Islet precursor cell (in vitro differentiated cells): ENCODE results near the gene DNAH3.
"Not testable (repeated sequence)": the region's sequence is repeated elsewhere in the genome, so short reads cannot be mapped to it uniquely, and the experiment has no call there.

Experiments used
- DNase-seq: peaks from one replicate; pipeline ENCODE4 v3.0.0-alpha.2; 2018

DNAH3 gene

DNA sequence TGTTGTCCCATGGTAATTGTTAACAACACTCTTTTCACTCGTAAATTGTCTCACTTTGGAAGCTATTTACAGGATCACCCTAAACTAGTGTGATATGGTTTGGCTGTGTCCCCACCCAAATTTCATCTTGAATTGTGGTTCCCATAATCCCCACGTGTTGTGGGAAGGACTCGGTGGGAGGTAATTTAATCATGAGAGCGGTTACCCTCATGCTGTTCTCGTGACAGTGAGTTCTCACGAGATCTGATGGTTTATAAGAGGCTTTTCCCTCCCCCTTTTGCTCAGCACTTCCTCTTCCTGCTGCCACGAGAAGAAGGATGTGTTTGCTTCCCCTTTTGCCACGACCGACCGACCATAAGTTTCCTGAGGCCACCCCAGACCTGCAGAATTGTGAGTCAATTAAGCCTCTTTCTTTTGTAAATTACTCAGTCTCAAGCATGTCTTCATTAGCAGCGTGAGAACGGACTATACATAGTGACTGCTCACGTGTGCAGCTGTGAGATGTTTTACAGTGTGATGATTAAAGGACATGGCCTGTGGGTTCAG is 34.4 kb downstream of the DNAH3 start:
- no peak for DNase-seq

- DNase-seq: not testable (repeated sequence)
These were observed 35.1 kb downstream of the DNAH3 start for GRCh38 chr16:21115551-21115950.

GRCh38 chr16:21103941-21104860 is 46.4 kb downstream of the DNAH3 start:
- DNase-seq: no peak

- peak; percentile 59 for DNase-seq
These were observed 48.8 kb downstream of the DNAH3 start for GRCh38 chr16:21101631-21102420.

DNA sequence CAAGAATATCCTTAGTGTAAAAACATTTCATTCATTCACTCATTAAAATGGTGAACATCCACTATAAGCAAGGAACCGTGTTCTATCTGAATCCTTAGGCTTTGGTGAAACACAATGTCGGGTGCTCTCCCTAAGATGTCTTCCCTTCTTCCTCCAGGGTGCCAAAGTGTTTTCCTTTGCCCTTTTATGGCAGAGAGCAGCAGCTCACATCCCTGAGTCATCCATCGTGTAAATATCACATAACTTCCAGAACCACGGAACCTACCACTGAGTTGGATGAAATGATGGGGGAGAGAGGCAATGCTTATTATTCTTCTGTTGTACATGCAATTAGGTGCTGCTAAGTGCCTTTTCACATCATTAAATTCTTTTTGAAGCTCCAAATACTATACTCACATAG is 50.2 kb downstream of the DNAH3 start:
- DNase-seq: no peak

DNA sequence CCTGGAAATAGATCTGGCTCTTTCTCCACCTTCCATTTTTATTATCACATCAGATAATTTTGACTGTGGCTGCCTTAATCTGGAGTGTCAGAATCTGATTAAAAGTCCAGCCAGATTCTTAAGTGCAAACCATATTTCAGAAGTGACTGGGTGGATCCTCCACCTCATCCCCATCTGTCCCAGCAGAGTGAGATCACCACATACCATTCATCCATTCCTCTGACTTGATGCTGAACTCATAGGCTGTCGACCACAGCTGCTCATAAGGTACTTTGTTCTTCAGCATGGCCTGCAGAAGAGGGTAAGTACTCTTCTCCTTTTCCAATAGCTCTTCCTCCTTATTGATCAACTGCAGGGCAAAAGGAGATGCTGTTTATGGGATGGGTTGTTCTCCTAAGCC is 53.5 kb downstream of the DNAH3 start:
- DNase-seq: peak; percentile 42

DNA sequence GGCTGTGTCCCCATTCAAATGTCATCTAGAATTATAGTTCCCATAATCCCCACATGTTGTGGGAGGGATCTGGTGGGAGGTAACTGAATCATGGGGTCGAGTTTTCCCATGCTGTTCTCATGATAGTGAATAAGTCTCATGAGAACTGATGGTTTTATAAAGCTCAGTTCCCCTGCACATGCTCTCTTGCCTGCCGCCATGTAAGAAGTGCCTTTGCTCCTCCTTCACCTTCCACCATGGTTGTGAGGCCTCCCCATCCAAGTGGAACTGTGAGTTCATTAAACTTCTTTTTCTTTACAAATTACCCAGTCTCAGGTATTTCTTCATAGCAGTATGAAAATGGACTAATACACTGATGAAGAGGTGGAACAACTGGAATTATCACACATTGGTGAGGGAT is 55.9 kb downstream of the DNAH3 start:
- peak; percentile 7 for DNase-seq

DNA sequence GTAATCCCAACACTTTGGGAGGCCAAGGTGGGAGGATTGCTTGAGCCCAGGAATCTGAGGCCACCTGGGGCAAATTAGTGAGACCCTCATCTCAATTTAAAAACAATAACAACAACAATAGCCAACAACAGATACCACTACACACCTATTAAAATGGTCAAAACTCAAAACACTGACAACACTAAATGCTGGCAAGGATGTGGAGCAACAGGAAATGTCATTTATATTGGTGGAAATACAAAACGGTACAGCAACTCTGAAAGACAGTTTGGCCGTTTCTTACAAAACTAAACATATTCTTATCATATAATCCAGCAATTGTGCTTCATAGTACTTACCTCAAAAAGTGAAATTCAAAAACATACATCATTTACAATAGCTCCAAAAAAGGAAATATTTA is 57.7 kb downstream of the DNAH3 start:
- no peak for DNase-seq

DNA sequence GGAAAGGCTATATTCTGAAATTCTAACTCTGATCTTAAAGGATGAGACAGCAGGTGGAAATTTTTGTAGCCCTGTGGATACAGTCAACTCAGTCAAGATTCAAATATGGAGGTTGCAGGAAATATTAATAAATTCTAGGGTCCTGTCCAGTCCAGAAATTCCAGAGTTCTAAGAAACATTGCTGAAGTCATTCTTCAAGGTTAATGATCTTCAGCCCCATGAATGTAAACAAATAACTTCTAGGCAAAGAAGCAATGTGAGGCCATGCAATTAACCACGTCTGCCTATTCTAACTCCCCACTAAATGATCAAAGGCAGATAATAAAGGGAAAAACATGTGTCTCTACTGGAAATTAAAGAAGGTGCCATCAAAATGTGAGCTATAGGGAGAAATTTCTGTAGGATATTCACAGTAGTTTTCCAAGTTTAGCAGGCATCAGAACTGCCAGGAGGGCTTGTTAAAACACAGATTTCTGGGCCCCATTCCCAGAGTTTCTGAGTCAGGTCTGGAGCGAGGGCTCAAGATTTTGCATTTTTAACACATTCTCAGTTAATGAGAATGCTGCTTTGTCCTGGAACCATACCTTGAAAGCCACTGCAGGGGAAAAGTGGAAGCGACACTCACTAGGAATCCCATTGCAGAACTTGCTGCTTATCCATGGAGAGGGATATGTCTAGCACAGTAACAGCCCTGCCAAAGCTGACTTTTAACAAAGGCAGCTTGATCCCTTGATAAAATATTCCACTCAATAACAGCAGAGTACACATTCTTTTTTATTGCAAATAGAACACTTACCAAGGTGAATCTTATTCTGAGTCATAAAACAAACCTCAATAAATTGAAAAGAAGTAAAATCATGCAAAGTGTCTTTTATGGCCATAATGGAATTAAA is 61.8 kb downstream of the DNAH3 start:
- peak; percentile 43 for DNase-seq

GRCh38 chr16:21088143-21088542 is 62.5 kb downstream of the DNAH3 start:
- DNase-seq: no peak

DNA sequence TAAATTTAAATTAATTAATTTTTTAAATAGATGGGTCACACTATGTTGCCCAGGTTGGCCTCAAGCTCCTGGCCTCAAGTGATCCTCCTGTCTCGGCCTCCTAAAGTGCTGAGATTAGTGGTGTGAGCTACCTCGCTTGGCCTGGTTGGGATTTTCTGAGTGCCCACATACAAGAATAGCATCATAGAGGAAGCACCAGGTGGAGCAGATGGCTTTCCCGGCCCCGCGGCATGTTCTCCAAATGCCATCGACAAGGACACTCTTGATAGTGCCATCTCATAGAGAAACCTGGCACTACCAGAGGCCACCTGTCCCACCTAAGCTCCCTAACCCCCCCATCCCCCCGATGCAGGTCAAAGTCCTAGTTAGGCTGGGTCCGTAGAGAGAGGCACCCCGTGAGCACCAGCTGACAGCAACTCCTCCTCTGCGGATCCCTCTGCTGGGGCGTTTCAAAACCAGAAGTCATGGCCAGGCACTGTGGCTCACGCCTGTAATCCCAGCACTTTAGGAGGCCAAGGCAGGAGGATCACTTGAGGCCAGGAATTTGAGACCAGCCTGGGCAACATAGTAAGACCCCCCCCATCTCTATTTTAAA is 65.9 kb downstream of the DNAH3 start:
- DNase-seq: peak; percentile 41

GRCh38 chr16:21083729-21084268 is 66.8 kb downstream of the DNAH3 start:
- DNase-seq: peak; percentile 78

DNA sequence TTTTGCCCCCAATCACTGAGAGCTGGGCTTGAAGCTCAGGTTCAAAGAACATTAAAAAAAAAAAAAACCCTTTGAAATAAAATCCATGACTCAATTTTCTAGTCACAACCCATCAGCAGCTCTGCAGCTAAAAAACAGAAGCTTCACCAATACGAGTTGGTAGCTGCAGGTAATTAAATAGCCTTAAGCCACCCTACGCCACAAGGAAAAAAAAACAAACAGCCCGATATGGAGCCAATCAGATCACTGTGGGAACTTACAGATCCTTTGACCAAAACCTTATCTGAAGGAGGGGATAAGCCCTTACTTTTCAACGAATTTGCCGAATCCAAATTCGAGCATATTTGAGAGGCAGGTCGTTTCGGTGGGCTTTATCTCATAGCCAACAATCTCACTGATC is 69.3 kb downstream of the DNAH3 start:
- DNase-seq: peak; percentile 14

- peak; percentile 8 for DNase-seq
These were observed 72.1 kb downstream of the DNAH3 start for GRCh38 chr16:21078563-21078962.

GRCh38 chr16:21076186-21076883 is 74.3 kb downstream of the DNAH3 start:
- no peak for DNase-seq

DNA sequence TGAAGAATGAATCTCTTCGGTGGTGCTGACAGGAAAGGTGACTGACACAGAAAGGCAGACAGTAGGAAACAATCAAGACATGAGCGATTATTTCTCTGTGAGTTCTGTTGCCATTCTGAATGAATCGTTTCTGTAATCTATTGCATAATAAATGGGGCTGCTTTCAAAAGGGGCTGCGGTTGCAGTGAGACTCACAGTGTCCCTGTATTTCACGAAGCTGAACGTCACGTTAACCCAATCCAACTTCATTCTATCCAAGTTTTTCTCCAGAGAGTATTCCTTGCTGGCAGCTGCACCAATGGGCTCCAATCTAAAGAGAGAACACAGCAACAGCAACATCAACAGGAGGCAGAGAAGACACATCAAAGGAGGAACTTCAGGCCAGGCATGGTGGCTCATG is 75.4 kb downstream of the DNAH3 start:
- DNase-seq: peak; percentile 12

DNA sequence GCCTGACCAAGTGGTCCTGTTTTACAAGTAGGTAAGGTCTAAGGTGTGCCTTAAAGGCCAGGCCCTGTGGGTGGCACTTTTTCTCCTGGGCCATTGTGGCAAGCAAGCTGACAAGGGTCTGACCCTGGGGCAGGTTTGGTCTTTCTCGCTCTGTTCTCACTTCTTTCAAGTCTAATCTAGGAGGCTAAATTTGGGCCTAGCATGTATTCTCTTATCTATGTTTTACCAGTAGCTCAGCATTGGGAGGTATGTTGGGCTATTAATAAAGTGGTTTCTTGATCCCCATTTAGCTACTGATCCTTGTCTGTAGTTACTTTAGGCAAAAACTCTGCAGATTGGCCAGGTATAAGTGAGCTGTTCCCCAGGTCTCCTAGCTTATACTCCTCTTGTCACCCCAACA is 77.7 kb downstream of the DNAH3 start:
- no peak for DNase-seq

- DNase-seq: no peak
These were observed 78.9 kb downstream of the DNAH3 start for GRCh38 chr16:21071741-21072140.

DNA sequence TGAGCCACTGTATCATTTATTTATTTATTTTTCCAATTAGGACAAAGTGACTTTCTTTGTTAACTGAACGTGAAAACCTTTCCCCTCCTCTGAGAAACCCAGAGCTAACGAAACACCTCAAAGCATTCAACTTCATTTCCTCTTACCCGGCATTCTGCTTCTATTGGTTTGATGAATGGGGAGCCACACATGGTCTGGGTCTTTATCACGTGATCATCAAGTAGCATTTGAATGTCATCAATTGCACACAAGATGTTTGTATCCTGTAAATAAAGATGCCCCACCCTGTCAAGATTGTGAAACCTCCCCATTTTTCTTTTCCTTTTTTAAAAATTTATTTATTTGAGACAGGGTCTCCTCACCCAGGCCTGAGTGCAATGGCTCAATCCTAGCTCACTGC is 80.1 kb downstream of the DNAH3 start:
- DNase-seq: no peak

DNA sequence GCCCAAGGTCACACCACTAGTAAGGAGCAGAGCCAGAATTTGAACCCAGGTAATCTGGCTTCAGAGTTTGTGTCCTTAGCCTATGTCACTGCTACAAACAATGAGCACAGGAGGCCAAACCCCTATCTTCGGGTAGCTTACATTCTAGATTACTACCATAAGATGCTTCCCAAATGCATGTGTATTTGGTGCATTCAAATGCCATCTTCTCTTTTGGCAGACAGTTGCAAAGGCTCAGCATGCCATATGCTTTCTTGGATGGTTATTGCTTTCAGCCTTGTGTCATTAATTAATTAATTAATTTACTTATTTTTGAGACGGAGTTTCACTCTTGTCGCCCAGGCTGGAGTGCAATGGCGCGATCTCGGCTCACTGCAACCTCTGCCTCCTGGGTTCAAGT is 80.7 kb downstream of the DNAH3 start:
- DNase-seq: no peak

DNA sequence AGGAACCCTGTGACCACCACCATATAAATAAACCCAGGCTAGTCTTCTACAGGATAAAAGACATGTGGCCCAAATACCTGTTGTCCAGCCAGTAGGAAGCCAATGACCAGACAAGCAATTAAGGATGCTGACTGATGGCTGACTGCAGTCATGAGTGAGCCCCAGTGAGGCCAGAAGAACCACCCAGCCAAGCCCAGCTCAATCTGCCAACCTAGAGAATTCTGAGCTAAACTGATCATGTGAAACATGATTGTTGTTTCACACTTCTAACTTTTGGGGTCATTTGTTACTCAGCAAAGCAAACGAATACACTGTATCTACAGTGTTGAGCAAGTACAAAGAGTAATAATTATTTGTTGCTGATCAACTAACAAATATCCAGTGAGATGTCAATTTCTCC is 86.4 kb downstream of the DNAH3 start:
- no peak for DNase-seq
